Fibroblast of upper back skin (primary cell): ENCODE data around the gene VWA2.

Source experiments
- DNase-seq: peaks from one replicate; pipeline ENCODE4 v3.0.0-alpha.2; 2013

The VWA2 gene

GRCh38 chr10:114239117-114239993 lies at the start of gene VWA2:
Gene VWA2, plus strand, starts transcription at chr10:114239254. Its CDS starts 9,460 bp downstream, at chr10:114248714.
- no peak for DNase-seq

DNA sequence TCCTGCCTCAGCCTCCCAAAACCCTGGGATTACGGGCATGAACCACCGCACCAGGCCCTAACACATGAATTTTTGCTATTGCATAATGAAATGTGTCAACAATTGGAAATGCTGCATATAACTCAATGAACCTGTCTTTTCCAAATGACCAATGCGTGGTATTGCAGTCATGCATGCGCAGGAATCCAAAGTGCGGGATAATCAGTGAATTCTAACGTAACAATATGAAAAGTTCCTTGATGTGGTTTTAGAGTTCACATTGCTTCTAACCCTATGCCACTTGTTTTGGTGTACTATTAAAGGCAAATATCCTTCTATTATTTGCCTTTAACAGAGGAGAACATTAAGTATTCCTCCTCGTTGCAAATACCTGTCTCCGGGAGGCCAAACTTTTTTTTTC lies 49.4 kb upstream of the VWA2 start:
- DNase-seq, result no peak

DNA sequence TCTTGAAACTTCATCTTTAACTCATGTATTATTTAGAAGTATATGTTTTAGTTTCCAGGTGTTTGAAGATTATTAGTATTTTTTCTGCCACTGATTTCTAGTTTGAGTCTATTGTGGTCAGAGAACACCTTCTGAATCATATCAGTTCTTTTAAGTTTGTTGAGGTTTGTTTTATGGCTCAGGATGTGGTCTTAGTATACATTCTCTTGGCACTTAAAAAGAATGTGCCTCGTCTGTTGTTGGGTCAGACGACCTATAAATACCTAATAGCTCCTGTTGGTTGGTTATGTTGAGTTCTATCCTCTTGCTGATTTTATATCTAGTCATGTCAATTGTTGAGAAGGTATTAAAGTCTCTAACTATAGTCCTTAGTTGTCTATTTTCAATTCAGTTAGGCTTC lies 44.0 kb upstream of the VWA2 start:
- DNase-seq, result no peak

- no peak for DNase-seq
Observed at GRCh38 chr10:114199239-114199638, 39.8 kb upstream of the VWA2 start.

DNA sequence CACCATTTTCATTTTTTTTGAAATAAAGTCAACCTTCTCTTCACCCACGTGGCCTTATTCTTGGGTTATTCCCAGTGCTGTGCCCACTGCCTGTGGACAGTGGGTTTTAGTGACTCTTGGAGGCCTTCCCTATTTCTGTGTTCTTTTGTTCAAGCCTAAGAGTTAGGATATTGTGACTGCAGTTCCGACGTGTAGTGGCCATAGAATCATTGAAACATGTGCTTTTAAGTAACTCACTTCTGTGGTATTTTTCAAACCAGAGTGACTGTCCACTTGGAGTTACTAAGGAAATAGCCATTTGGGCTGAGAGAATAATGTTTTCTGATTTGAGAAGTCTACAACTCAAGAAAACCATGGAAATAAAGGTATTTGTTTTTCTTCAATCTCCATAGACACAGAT lies 36.2 kb upstream of the VWA2 start:
- DNase-seq, result no peak

- DNase-seq, result no peak
Observed at GRCh38 chr10:114206902-114207301, 32.2 kb upstream of the VWA2 start.

DNA sequence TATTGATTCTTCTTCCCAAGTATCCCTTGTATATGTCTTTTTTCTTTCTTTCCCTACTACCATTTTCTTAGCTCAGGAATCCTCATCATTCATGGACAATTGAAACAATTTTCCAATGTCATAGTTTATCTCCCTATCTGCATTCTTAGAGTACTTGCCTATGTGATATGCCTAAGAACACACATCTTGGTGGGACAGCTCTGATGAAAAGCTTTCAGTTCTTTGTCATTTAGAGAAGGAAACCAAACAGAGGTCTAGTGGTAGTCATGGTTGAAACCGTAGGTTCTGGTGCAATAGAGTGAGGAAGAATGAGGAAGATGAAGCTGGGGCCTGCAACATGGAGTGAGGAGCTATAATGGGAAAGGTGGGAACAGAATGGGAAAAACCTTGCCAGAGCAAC lies 31.7 kb upstream of the VWA2 start:
- DNase-seq, result no peak

GRCh38 chr10:114208351-114208750 lies 30.7 kb upstream of the VWA2 start:
- no peak for DNase-seq

DNA sequence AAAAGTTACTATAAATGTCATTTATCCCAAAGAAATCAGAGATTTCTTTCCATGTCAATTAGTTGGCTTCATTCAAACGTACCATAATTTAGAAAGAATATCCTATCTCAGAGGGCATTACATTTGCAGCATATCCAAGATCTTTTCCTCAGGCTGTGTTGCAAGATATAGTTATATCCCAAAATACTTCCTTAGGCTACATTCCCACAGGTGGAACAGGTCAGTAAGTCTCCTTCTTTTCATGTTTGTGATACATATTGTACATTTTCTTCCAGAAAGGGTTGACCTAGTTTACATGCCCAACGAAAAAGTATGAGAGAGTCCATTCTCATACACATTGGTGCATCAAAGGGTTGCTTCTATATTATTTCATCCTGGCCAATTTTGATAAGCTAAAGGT lies 26.9 kb upstream of the VWA2 start:
- no peak for DNase-seq

- no peak for DNase-seq
Observed at GRCh38 chr10:114215033-114215432, 24.0 kb upstream of the VWA2 start.

DNA sequence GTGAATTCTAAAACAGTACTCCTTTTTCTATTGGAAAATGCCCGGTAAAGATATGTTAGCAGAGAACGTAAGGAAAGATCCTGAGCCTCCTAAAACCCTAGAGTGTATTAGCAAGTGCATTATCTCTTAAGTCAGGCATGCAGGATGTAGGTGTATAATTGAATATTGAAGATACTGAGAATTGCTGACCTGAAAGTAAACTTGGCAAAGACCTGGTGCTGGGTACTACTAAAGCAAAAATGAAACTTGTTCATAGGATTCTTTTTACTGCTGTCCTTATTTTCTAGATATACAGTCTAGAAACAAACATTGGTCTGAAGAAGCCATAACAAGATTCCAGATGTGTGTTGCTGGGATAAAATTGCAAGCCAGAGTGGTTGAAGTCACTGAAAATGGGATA lies 18.8 kb upstream of the VWA2 start:
- DNase-seq, result no peak

DNA sequence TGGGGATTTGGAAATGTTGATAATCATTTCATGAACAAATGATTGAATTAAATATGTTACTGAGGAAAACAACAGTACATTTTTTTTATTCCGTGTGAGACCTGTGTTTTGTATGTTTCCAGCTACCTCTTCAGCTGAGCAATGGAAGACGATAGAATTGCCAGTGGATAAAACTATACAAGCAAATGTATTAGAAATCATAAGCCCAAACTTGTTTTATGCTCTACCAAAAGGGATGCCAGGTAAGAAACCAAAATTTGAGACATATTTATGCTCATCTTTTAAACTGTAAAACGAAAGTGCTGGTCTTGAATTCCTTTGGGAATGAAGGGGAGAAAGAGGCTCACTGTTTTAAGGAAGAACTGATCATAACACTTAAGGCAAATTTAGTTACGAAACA lies 17.8 kb upstream of the VWA2 start:
- no peak for DNase-seq

DNA sequence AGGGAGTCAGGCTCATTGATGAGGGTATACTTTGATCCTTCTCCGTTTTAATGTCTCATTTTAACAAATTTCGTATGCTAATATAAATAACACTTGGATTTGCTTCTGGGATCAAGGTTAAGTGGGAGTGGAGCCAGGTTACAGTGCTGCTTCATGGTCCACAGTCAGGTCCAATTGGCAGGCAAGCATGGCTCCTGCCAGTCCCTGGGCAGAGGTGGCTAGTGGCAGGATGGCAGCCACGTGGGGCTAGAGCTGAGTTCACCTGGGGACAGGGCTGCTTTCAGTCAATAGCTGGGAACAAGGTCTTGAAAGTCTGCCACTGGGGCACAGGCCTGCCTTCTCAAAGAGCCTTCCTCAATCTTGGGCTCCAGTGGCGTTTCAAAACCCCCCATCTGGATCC lies 16.0 kb upstream of the VWA2 start:
- no peak for DNase-seq

DNA sequence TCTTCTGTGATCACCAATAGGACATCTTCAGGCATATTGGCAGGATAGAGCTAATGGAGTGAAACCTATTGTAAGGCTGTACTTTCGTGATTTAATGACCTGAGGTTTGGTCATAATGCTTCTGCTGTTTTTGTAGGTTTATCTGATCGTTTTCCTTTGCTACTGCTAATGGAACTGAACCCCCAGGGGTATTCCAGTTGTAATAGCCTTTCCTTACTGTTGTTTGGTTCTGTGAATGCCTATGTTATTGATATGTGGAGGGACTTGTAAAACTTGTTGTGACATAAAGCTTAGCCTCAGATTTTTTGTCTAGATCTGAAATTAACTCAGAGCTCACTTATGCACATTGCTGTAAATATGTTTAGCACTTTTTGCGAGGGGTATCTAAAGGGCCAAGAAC lies 10.9 kb upstream of the VWA2 start:
- no peak for DNase-seq

- no peak for DNase-seq
Observed at GRCh38 chr10:114232561-114233176, 6.4 kb upstream of the VWA2 start.

DNA sequence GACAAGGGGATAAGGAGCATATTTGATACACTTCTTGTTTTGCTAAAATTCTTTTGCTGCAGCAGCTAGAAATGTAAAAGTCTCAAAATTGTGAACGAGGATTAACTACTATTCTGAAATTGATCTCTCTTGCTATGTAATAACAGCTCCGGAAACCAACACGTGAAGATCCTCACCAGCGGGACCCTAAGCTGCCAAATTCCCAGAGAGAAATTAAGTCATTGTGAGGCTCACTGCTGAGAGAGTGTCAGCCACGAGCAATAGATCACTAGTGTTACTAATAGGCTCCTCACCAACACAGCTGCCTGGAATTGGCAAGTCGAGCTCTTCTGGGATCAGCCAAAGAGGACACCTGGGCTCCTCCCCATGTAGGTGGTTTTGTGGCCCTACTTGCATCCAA lies 5.6 kb upstream of the VWA2 start:
- DNase-seq, result no peak

GRCh38 chr10:114234132-114234531 lies 4.9 kb upstream of the VWA2 start:
- DNase-seq, result no peak

- no peak for DNase-seq
Observed at GRCh38 chr10:114239994-114240345, 916 bp downstream of the VWA2 start.

- no peak for DNase-seq
Observed at GRCh38 chr10:114242235-114242634, 3.2 kb downstream of the VWA2 start.

DNA sequence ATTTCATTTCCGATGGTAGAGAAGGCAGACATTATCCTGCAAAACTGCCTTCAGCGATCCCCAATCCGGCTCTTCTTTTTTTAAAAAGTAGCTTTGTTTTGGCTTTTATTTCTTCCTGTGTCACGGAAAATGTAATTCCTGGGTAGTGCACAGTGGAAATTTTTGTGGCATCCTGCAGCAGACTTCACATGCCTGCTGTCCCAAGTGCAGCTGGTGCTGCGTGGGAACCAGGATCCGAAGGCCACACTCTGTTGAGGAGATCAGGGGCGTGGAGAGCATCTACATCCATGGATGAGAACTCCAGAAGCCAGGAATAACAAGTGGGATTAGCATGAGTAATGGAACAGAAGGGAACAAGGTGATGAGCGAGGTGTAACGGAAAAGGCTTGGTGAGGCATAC lies 4.6 kb downstream of the VWA2 start:
- DNase-seq, result no peak

GRCh38 chr10:114244126-114244525 lies 5.1 kb downstream of the VWA2 start:
- no peak for DNase-seq

DNA sequence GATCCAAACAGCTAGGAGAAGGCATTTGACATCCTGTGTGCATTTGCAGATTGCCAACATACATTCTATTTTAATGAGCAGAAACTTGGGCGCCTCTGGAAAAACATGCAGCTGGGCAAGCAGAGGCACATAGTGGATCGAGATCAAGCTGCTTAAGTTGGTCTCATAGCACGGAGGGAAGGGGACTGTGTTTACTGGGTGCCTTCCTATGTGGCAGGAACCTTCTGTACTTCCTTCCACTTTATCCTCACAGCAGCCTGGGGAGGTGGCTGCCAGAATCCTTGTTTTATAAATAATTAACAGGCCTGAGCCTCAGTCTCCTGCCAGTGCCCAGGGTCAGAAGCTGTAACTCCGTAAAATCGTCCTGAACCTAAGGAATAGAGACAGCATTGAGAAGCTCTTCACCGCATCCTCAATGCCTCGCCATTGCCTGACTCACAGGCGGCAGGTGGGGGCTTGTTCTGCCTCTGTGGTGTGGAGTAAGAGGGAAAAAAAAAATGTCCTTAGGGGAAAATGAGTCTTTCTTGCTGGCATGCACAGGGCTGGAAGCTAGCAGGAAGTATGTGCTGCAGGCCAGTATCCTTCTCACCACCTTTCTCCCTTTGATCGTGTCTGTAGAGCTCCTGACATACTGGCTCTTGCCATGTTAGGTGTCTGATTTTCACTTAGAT lies 6.2 kb downstream of the VWA2 start:
- no peak for DNase-seq

GRCh38 chr10:114246679-114247305 lies 7.7 kb downstream of the VWA2 start:
- no peak for DNase-seq

DNA sequence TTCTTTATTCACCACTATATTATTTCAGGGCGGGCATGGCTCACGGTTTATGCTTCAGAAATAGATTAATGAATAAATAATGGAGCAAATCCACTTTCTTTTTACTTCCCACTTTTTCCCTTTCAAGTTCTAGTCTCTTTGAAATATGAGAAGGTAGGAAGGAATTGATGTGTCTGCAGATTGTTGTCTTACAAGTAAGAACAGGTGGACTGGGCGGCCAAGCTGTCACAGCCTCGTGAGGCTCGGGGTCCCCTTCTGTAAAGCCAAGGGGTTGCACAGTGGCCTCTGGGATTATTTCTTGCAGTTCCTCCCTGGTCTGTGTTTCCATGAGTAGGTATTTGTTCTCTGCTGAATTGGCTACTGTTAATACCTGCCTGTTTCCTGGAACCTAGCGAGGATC lies 11.2 kb downstream of the VWA2 start:
- no peak for DNase-seq
